ENCODE results near the gene ALDH4A1.

DNA sequence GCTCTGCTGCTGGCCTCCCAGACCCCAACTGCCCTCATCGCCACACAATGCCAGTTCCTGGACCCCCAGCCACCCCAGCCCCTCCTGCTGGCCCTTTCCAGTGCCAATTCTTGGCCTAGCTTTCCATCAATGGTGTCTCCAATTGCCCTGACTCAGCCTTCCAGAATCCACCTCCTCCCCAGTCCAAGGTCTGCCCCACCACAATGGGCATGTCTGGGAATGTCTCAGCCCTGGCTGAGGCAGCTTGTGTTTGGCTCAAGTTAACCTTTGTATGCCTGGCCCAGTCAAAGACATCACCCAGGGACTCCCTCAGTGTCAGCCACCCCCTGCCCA, 16.4 kb downstream of the ALDH4A1 start:
- TF ChIP-seq, protein P1, sequence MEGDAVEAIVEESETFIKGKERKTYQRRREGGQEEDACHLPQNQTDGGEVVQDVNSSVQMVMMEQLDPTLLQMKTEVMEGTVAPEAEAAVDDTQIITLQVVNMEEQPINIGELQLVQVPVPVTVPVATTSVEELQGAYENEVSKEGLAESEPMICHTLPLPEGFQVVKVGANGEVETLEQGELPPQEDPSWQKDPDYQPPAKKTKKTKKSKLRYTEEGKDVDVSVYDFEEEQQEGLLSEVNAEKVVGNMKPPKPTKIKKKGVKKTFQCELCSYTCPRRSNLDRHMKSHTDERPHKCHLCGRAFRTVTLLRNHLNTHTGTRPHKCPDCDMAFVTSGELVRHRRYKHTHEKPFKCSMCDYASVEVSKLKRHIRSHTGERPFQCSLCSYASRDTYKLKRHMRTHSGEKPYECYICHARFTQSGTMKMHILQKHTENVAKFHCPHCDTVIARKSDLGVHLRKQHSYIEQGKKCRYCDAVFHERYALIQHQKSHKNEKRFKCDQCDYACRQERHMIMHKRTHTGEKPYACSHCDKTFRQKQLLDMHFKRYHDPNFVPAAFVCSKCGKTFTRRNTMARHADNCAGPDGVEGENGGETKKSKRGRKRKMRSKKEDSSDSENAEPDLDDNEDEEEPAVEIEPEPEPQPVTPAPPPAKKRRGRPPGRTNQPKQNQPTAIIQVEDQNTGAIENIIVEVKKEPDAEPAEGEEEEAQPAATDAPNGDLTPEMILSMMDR (IDR thresholded peaks at IDR 0.05) = no peak
- no peak for TF ChIP-seq POLR2A (IDR thresholded peaks at IDR 0.05)

Data from gastroesophageal sphincter (tissue), 3 donors.